ENCODE results near the gene MCC. TPM values are rescaled to one million over a fixed set of nuclear protein-coding genes. Genes with fewer than 3 reads are reported as not detected.

MCC gene
- total RNA-seq, 1 experiment from 2014 or later = 7.6 TPM

GRCh38 chr5:113505181-113505580, 16.9 kb upstream of the MCC start:
- DNase-seq = no peak
- no peaks in the 10 kb centered on the region for H3K36me3 Mint-ChIP-seq (ENCODE audit: insufficient read depth in 1 of 3, low read depth in 3 of 3)
- no peak overlapping the region for H3K27ac Mint-ChIP-seq
- Histone ChIP-seq H3K4me2 (ENCODE audit: insufficient read depth, insufficient read length, low read length) (no peak overlapping the region), H4K5ac (ENCODE audit: insufficient read length, low read depth, low read length) (no peak overlapping the region), H3K9ac (ENCODE audit: extremely low read depth, insufficient read length, low read length) (no peak overlapping the region), H3K23ac (ENCODE audit: insufficient read length, low read depth, low read length) (no peak overlapping the region), H3K9me3 (ENCODE audit: control insufficient read depth, low read depth, low read length) (no peaks in the 10 kb centered on the region), H3K4ac (ENCODE audit: low read depth, low read length) (no peak overlapping the region), H3K79me1 (ENCODE audit: insufficient read depth, low read depth, low read length, poor library complexity, severe bottlenecking) (no peaks in the 10 kb centered on the region), H3K18ac (ENCODE audit: insufficient read length, low read depth, low read length) (no peak overlapping the region), H3K79me2 (ENCODE audit: insufficient read depth, low read length) (no peaks in the 10 kb centered on the region), H2BK120ac (ENCODE audit: low read depth, low read length, poor library complexity, severe bottlenecking) (no peak overlapping the region), H3K23me2 (ENCODE audit: insufficient read length, low read depth, low read length, poor library complexity, severe bottlenecking) (no peaks in the 10 kb centered on the region), H3K14ac (ENCODE audit: insufficient read depth, low read length) (no peak overlapping the region), H3K56ac (ENCODE audit: insufficient read length, low read depth, low read length) (no peak overlapping the region), H4K8ac (replicated peaks; ENCODE audit: insufficient read length, low read depth, low read length) (no peak overlapping the region), H3T11ph (ENCODE audit: low read length) (no peak overlapping the region), H2BK15ac (ENCODE audit: low read depth, low read length) (no peak overlapping the region), H2AK5ac (ENCODE audit: insufficient read length, low read length) (no peak overlapping the region), H3K4me1 (ENCODE audit: insufficient read depth, low read length) (no peaks in the 10 kb centered on the region), H4K91ac (ENCODE audit: insufficient read length, low read depth, low read length) (no peak overlapping the region), H2BK20ac (ENCODE audit: low read depth, low read length, poor library complexity, severe bottlenecking) (no peak overlapping the region), H2BK12ac (ENCODE audit: insufficient read length, low read depth, low read length) (no peak overlapping the region), H3K27me3 (ENCODE audit: insufficient read depth, low read length) (no peaks in the 10 kb centered on the region), H4K20me1 (ENCODE audit: control insufficient read depth, insufficient read depth, insufficient read length) (no peaks in the 10 kb centered on the region), H2BK5ac (ENCODE audit: insufficient read length, low read length) (no peak overlapping the region), H2AFZ (ENCODE audit: low read length) (no peak overlapping the region), H3K27ac (ENCODE audit: insufficient read length, low read depth, low read length) (no peak overlapping the region)
- H3K4me3 Mint-ChIP-seq = no peak overlapping the region
- TF ChIP-seq, protein P1, sequence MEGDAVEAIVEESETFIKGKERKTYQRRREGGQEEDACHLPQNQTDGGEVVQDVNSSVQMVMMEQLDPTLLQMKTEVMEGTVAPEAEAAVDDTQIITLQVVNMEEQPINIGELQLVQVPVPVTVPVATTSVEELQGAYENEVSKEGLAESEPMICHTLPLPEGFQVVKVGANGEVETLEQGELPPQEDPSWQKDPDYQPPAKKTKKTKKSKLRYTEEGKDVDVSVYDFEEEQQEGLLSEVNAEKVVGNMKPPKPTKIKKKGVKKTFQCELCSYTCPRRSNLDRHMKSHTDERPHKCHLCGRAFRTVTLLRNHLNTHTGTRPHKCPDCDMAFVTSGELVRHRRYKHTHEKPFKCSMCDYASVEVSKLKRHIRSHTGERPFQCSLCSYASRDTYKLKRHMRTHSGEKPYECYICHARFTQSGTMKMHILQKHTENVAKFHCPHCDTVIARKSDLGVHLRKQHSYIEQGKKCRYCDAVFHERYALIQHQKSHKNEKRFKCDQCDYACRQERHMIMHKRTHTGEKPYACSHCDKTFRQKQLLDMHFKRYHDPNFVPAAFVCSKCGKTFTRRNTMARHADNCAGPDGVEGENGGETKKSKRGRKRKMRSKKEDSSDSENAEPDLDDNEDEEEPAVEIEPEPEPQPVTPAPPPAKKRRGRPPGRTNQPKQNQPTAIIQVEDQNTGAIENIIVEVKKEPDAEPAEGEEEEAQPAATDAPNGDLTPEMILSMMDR (conservative IDR thresholded peaks at IDR 0.05) = no peak
- H3K27me3 Mint-ChIP-seq (ENCODE audit: low read depth) = peaks cover 3% of the 10 kb centered on the region
- no peaks in the 10 kb centered on the region for H3K4me1 Mint-ChIP-seq
- no CpG with 5 or more reads among the region's 5 CpGs for WGBS (ENCODE audit: extremely low coverage, insufficient read length, low lambda C conversion rate)
- H3K9me3 Mint-ChIP-seq = no peaks in the 10 kb centered on the region

Data from H9 (cell line).